Measurements from ENCODE around the gene BBS2.
"Not testable (repeated sequence)": the region's sequence is repeated elsewhere in the genome, so short reads cannot be mapped to it uniquely, and the experiment has no call there.

BBS2 gene

DNA sequence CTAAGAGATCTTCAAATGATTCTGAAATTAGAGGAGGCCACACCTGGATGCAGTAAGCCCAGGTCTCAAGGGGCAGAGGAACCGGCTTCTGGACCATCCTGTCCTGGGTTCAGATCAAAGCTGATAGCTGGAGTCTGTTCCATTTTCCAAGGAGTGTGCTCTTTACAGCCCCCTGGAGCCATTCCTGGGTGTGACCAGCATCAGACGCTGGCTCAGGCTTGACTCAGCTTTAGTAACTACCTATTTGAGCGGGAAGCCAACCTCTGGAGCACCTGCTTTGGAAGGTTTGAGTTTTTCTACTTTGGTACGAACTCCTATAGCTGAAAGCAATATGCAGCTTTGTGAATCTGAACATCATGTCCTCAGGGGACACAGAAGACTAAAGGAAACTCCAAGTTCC lies 12.9 kb upstream of the BBS2 start:
- no peak for DNase-seq

GRCh38 chr16:56530872-56531271 lies 11.0 kb upstream of the BBS2 start:
- peak; percentile 15 for DNase-seq
- in situ Hi-C loops (cut with HindIII; ENCODE audit: low pct_ligation_motif_present, low pct_unique_long_range_greater_than_20kb, low sequenced_read_pairs) = no loop called here

More for the DNA sequence above, 12.9 kb upstream of the BBS2 start:
- in situ Hi-C loops (cut with HindIII; ENCODE audit: low pct_ligation_motif_present, low pct_unique_long_range_greater_than_20kb, low sequenced_read_pairs) = no loop called here

- DNase-seq = no peak
- in situ Hi-C loops (cut with HindIII; ENCODE audit: low pct_ligation_motif_present, low pct_unique_long_range_greater_than_20kb, low sequenced_read_pairs) = no loop called here
Observed at GRCh38 chr16:56525236-56525635, 5.4 kb upstream of the BBS2 start.

DNA sequence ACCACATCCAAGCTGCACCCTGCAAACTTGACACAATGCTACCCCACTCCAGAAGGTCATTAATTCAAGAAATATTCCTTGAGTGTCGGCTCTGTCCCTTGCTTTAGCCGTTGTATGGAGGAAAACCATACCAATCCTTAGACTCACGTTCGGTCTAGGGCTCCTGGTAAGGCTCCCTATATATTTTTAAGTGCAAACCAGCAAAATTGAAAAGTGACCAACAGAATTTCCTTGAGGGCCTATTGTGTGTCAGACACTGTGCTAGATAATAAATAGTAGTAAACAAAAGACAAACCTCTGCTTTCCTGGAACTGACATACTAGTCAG lies 390 bp upstream of the BBS2 start:
- in situ Hi-C loops (cut with HindIII; ENCODE audit: low pct_ligation_motif_present, low pct_unique_long_range_greater_than_20kb, low sequenced_read_pairs) = no loop called here
- no peak for DNase-seq

DNA sequence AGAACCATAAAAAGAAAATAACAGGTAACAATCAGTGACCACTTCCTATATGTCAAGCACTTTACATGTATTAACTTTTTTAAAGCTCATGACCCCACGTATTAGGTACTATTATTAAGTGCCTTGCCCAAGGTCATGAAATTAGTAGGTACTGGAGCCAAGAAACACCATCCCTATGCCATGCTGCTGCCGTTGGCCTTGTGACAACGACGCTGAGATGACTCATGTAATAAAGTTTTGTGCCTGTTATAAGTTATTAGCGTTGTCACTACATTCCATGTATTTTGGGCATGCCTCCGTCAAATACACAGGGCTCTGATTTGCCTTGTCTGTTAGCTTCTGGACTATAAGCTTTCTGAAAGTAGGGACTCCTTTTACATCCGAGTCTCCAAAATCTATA lies 1.4 kb downstream of the BBS2 start:
- peak; percentile 17 for DNase-seq
- in situ Hi-C loops (cut with HindIII; ENCODE audit: low pct_ligation_motif_present, low pct_unique_long_range_greater_than_20kb, low sequenced_read_pairs) = no loop called here

DNA sequence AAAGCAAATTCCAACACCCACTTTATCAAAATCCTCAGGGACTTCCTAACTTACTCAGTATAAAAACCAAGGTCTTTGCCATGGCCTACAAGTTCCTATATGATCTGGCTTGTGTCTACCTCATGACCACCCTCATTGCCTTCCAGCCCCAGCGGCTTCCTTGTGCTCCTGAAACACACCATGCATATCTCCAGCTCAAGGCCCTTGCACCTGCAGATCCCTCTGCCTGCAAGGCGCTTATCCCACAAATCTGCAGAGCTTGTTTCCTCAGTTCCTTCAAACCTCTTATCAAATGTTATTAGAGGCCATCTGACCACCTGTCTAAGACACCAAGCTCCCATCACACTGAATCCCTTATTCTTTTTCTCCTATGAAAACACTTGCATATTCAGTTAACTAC lies 2.6 kb downstream of the BBS2 start:
- in situ Hi-C loops (cut with HindIII; ENCODE audit: low pct_ligation_motif_present, low pct_unique_long_range_greater_than_20kb, low sequenced_read_pairs) = no loop called here
- DNase-seq = no peak

DNA sequence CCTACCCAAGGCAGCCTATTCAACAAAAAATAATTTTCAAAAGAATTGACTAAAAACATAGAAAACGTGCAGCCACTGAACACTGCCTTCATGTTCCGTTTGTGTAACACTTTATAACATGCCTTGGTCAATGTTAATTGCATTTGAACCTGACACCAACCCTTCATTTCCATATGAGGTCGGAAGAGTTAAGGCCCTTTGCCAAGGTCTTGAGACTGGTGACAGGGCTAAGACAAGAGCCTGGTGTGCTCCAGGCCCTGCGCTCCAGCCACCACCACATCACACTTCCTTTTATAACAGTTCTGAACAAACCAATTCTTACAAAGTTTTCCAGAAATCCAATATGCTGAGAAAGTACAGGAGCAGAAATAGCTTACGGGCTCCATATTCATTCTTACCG lies 4.2 kb downstream of the BBS2 start:
- in situ Hi-C loops (cut with HindIII; ENCODE audit: low pct_ligation_motif_present, low pct_unique_long_range_greater_than_20kb, low sequenced_read_pairs) = no loop called here
- DNase-seq = no peak

- DNase-seq = no peak
- in situ Hi-C loops (cut with HindIII; ENCODE audit: low pct_ligation_motif_present, low pct_unique_long_range_greater_than_20kb, low sequenced_read_pairs) = no loop called here
Observed at GRCh38 chr16:56514845-56515244, 5.0 kb downstream of the BBS2 start.

- DNase-seq = peak; percentile 79
- in situ Hi-C loops (cut with HindIII; ENCODE audit: low pct_ligation_motif_present, low pct_unique_long_range_greater_than_20kb, low sequenced_read_pairs) = no loop called here
Observed at GRCh38 chr16:56513972-56514371, 5.9 kb downstream of the BBS2 start.

DNA sequence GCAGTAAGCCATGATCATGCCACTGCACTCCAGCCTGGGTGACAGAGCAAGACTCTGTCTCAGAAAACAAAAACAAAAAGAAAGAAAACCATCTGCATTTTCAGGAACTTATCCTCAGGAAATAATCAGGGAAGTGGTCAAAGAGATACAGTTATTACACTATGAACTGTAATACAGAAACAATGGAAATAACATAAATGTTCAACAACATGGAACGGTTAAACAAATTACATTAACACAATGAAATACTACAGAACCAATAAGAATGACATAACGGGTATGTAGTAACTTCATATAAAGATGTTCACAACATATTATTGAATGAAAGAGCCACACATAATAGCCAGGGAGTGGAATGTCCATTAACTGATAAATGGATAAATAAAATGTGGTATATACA lies 6.7 kb downstream of the BBS2 start:
- in situ Hi-C loops (cut with HindIII; ENCODE audit: low pct_ligation_motif_present, low pct_unique_long_range_greater_than_20kb, low sequenced_read_pairs) = no loop called here

DNA sequence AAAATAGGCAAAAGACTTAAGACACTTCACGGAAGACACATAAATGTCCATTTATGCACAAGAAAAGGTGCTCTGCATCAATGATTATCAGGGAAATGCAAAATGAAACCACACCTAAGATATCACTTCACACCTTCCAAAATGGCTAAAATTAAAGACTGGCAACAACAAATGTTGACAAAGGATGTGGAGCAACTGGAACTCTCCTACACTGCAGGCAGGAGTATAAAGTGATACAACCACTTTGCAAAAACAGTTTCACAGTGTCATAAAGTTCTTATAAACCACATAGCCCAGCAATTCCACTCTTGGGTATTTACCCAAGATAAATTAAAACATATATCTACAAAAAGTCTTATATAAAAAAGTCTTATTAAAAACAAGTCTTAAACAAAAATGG lies 7.8 kb downstream of the BBS2 start:
- in situ Hi-C loops (cut with HindIII; ENCODE audit: low pct_ligation_motif_present, low pct_unique_long_range_greater_than_20kb, low sequenced_read_pairs) = no loop called here
- no peak for DNase-seq

More for the DNA sequence above, 6.7 kb downstream of the BBS2 start:
- no peak for DNase-seq

- no peak for DNase-seq
- in situ Hi-C loops (cut with HindIII; ENCODE audit: low pct_ligation_motif_present, low pct_unique_long_range_greater_than_20kb, low sequenced_read_pairs) = no loop called here
Observed at GRCh38 chr16:56510544-56510943, 9.3 kb downstream of the BBS2 start.

GRCh38 chr16:56506941-56507340 lies 12.9 kb downstream of the BBS2 start:
- no peak for DNase-seq
- in situ Hi-C loops (cut with HindIII; ENCODE audit: low pct_ligation_motif_present, low pct_unique_long_range_greater_than_20kb, low sequenced_read_pairs) = no loop called here

- in situ Hi-C loops (cut with HindIII; ENCODE audit: low pct_ligation_motif_present, low pct_unique_long_range_greater_than_20kb, low sequenced_read_pairs) = no loop called here
- DNase-seq = no peak
Observed at GRCh38 chr16:56505181-56505580, 14.6 kb downstream of the BBS2 start.

DNA sequence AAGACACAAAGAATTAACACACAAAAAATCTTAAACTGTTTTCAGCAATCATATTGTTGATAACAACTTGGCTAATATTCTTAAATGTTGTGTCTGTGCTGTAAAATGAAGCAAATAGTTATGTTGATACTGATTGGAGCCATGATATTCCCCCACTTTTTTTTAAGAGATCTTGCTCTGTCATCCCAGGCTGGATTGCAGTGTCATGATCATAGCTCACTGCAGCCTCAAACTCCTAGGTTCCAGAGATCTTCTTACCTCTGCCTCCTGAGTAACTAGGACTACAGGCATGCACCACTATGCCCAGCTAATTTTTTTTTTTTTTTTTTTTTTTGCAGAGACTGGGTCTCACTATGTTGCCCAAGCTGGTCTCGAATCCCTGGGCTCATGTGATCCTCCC lies 26.0 kb downstream of the BBS2 start:
- no peak for DNase-seq
- in situ Hi-C loops (cut with HindIII; ENCODE audit: low pct_ligation_motif_present, low pct_unique_long_range_greater_than_20kb, low sequenced_read_pairs) = no loop called here

GRCh38 chr16:56493126-56493525 lies 26.7 kb downstream of the BBS2 start:
- DNase-seq = no peak
- in situ Hi-C loops (cut with HindIII; ENCODE audit: low pct_ligation_motif_present, low pct_unique_long_range_greater_than_20kb, low sequenced_read_pairs) = no loop called here

- DNase-seq = no peak
- in situ Hi-C loops (cut with HindIII; ENCODE audit: low pct_ligation_motif_present, low pct_unique_long_range_greater_than_20kb, low sequenced_read_pairs) = no loop called here
Observed at GRCh38 chr16:56491657-56492261, 28.1 kb downstream of the BBS2 start.

DNA sequence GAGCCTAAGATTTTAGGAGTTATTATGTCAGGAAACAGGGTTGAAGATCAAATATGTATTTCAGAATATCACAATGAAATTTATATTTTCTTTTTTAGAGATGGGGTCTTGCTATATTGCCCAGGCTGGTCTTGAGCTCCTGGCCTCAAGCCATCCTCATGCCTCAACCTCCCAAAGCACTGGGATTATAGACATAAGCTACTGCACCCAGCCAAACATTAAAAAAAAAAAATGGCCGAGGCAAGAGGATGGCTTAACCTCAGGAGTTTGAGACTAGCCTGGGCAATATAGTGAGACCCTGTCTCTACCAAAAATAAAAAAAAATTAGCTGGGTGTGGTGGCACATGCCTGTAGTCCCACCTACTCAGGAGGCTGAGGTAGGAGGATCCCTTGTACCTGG lies 31.0 kb downstream of the BBS2 start:
- DNase-seq; in situ Hi-C loops (cut with HindIII; ENCODE audit: low pct_ligation_motif_present, low pct_unique_long_range_greater_than_20kb, low sequenced_read_pairs): not testable (repeated sequence)

GRCh38 chr16:56488035-56488434 lies 31.8 kb downstream of the BBS2 start:
- in situ Hi-C loops (cut with HindIII; ENCODE audit: low pct_ligation_motif_present, low pct_unique_long_range_greater_than_20kb, low sequenced_read_pairs) = no loop called here
- DNase-seq = no peak

DNA sequence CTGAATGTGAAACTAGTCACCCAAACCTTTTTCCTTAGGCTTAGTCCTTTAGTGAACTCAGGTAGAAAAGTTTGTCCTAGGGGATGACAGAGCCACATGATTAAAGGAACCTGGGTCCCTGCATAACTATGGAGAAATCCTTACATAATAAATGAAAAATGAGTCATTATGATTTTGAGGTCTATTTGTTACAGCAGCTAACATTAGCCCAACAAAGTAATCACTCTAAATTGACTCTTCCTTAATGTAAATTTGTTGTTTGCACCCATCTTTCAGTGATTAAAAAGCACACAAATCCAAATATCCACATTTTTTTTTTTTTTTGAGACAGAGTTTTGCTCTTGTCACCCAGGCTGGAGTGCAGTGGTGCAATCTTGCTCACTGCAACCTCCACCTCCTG lies 36.4 kb downstream of the BBS2 start:
- no peak for DNase-seq
- in situ Hi-C loops (cut with HindIII; ENCODE audit: low pct_ligation_motif_present, low pct_unique_long_range_greater_than_20kb, low sequenced_read_pairs) = no loop called here

- no peak for DNase-seq
- in situ Hi-C loops (cut with HindIII; ENCODE audit: low pct_ligation_motif_present, low pct_unique_long_range_greater_than_20kb, low sequenced_read_pairs) = no loop called here
Observed at GRCh38 chr16:56482683-56483236, 37.1 kb downstream of the BBS2 start.

Data from ACHN (cell line).